Lower lobe of right lung (tissue), 2 donors: ENCODE data around the gene FCRL2. TPM values are rescaled to one million over a fixed set of nuclear protein-coding genes. Genes with fewer than 3 reads are reported as not detected.

Experiments
- ATAC-seq, 2 donors: fragments of 200-7000 bp; cut with Tn5 transposase; one replicate each; pipeline ENCODE4 v1.9.1; 2020 to 2022; ENCODE audit warnings: mild to moderate bottlenecking in 2 of 2, moderate library complexity in 2 of 2
- DNase-seq: peaks from one replicate; pipeline ENCODE4 v3.0.0-alpha.2; 2020
- H3K27ac ChIP-seq: fragments of 200-600 bp; one replicate; pipeline ENCODE4 v1.8.0; 2022
- H3K27me3 ChIP-seq: fragments of 200-600 bp; one replicate; pipeline ENCODE4 v1.8.0; 2022; ENCODE audit warnings: low read depth
- H3K36me3 ChIP-seq: fragments of 200-600 bp; one replicate; pipeline ENCODE4 v1.8.0; 2022; ENCODE audit warnings: mild to moderate bottlenecking
- H3K4me1 ChIP-seq: fragments of 200-600 bp; one replicate; pipeline ENCODE4 v1.8.0; 2022
- H3K4me3 ChIP-seq: fragments of 200-600 bp; one replicate; pipeline ENCODE4 v1.8.0; 2022; ENCODE audit warnings: mild to moderate bottlenecking
- H3K9me3 ChIP-seq: fragments of 200-600 bp; one replicate; pipeline ENCODE4 v1.8.0; 2022
- CTCF ChIP-seq: fragments of 200-600 bp; IDR thresholded peaks from one replicate; pipeline ENCODE4 v1.8.0; 2022; ENCODE audit warnings: antibody characterized with exemption, mild to moderate bottlenecking
- intact Hi-C: fragments of 100-400 bp; cut with DNase I; formaldehyde crosslinking; loops from one replicate; pipeline ENCODE4 v1.11.0; 2022
- total RNA-seq: library from RNA; stranded (reverse); fragmentation: NEBNext Ultra II Directional; extraction: Animal tissue kit (Norgen Biotek cat#: 25700); gene quantifications from one replicate; pipeline ENCODE4 v1.2.1, GENCODE V29; 2021
- donor health status: DM: no; HTN: yes; CAD: no; lungs with severe emphysema.

FCRL2 gene
- total RNA-seq, 1 donor from 2014 or later, result 1.3 TPM

- no peaks in the 10 kb centered on the region for H3K9me3 ChIP-seq
- H3K27me3 ChIP-seq, result no peaks in the 10 kb centered on the region
- no peak for DNase-seq
- no peaks in the 10 kb centered on the region for H3K4me1 ChIP-seq
- ATAC-seq, result no peak
- no peak for TF ChIP-seq CTCF
- H3K27ac ChIP-seq, result no peak within 1 kb of the TSS
- H3K36me3 ChIP-seq, result no peaks in the 10 kb centered on the region
- H3K4me3 ChIP-seq, result no peak within 1 kb of the TSS
- intact Hi-C loops, result no loop called here
These were observed 76.2 kb downstream of the FCRL2 start, which contains the start of gene FCRL3 for GRCh38 chr1:157700732-157701131. Gene FCRL3 (minus strand): TSS chr1:157700769. CDS start chr1:157700489, 280 bp downstream.

- H3K27me3 ChIP-seq, result no peaks in the 10 kb centered on the region
- H3K4me1 ChIP-seq, result no peaks in the 10 kb centered on the region
- no peaks in the 10 kb centered on the region for H3K36me3 ChIP-seq
- ATAC-seq (no peak), DNase-seq (no peak)
- no peak for TF ChIP-seq CTCF
- no peak overlapping the region for H3K4me3 ChIP-seq
- H3K27ac ChIP-seq, result no peak overlapping the region
- intact Hi-C loops, result no loop called here
- no peaks in the 10 kb centered on the region for H3K9me3 ChIP-seq
These were observed 76.6 kb downstream of the FCRL2 start for GRCh38 chr1:157700305-157700704.

GRCh38 chr1:157697781-157698569 lies 79.0 kb downstream of the FCRL2 start:
- TF ChIP-seq CTCF, result no peak
- Histone ChIP-seq H3K9me3 (no peaks in the 10 kb centered on the region), H3K4me3 (no peak overlapping the region), H3K27me3 (no peaks in the 10 kb centered on the region), H3K36me3 (no peaks in the 10 kb centered on the region), H3K27ac (no peak overlapping the region), H3K4me1 (no peaks in the 10 kb centered on the region)
- intact Hi-C loops, result no loop called here
- DNase-seq (no peak), ATAC-seq (no peak)

GRCh38 chr1:157696966-157697628 lies 79.8 kb downstream of the FCRL2 start:
- no peak for ATAC-seq
- Histone ChIP-seq H3K4me1 (no peaks in the 10 kb centered on the region), H3K4me3 (no peak overlapping the region), H3K36me3 (no peaks in the 10 kb centered on the region), H3K9me3 (no peaks in the 10 kb centered on the region), H3K27me3 (no peaks in the 10 kb centered on the region), H3K27ac (no peak overlapping the region)
- TF ChIP-seq CTCF, result no peak
- intact Hi-C loops, result no loop called here
- no peak for DNase-seq

Other genes with a start within 250 kb of the FCRL2 start
- 1.2 TPM for gene FCRL5, start 224.6 kb downstream of the FCRL2 start, total RNA-seq
- not detected for gene FCRL4, start 179.0 kb downstream of the FCRL2 start, total RNA-seq
- 1.2 TPM for gene FCRL3, start 76.4 kb downstream of the FCRL2 start, total RNA-seq
- 4.2 TPM for gene FCRL1, start 43.0 kb upstream of the FCRL2 start, total RNA-seq
- 6.8 TPM for gene CD5L, start 64.7 kb upstream of the FCRL2 start, total RNA-seq
- 26.9 TPM for gene KIRREL1, start 216.5 kb upstream of the FCRL2 start, total RNA-seq